Heart left ventricle (tissue), 13 donors: ENCODE measurements around the gene EXOSC5.

Experiments
- POLR2A ChIP-seq, 2 donors: fragments of 450-650 bp; IDR thresholded peaks; one replicate each; pipeline ENCODE4 v1.6.1; 2017; ENCODE audit warnings: antibody characterized with exemption in 2 of 2, mild to moderate bottlenecking in 2 of 2, moderate library complexity in 2 of 2
- TF ChIP-seq, protein P1 (sequence below), 12 donors: fragments of 200-600 bp; sonication (generic) in 4 of 12; IDR thresholded peaks; one replicate each; pipeline versions ENCODE4 v1.5.0 to v1.8.0; 2018 to 2022; ENCODE audit warnings: antibody characterized with exemption in 12 of 12, mild to moderate bottlenecking in 5 of 12
- donor health status: ischemic (EF 13 %, LVEDD 7.1; RV severe dilation, severe dysfunction).
- donor health status: DM: no; HTN: yes; CAD: no.
- donor health status: DM: no; HTN: no; CAD: no.
- donor health status: ischemic (EF 25% LVEDD 6.9; RV normal size, moderate dysfunction).
- donor health status: ischemic (EF 25% LVEDD 5.7; RV mildly dilated, moderate dysfunction).
- donor health status: ischemic (EF 35%, LVEDD 5.7; RV mildly dilated, moderate dysfunction).
- donor health status: nonischemic (EF 11% LVEDD 7.7; RV severe dilation, severe dysfunction).
- donor health status: DM: yes; HTN: yes; CAD: no.
- donor health status: PGD.
- donor health status: ischemic (EF 29% LVEDD 5.4; RV normal size, mild dysfunction).
- donor health status: nonischemic (EF 23%, LVEDD 6.1; RV moderate dilation, normal function).

DNA sequence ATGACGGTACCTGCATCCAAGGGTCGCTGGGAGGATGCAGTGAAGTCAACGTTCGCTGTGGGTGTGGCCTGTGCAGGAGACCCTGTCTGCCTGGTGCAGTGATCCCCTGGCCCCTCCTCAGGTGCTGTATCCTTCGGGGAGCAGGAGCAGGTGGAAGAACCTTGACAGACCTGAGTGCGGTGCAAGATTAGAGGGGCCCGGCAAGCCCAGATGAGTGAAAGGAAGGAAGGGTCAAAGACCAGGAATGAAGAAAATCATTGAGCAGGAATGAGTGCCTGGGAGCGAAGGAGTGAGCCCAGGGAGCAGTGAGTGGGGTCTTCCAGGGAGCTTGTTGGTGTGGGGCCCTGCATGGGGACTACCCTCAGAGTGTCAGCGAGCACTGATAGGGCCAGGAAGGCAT, 17.3 kb upstream of the EXOSC5 start:
- TF ChIP-seq, protein P1, sequence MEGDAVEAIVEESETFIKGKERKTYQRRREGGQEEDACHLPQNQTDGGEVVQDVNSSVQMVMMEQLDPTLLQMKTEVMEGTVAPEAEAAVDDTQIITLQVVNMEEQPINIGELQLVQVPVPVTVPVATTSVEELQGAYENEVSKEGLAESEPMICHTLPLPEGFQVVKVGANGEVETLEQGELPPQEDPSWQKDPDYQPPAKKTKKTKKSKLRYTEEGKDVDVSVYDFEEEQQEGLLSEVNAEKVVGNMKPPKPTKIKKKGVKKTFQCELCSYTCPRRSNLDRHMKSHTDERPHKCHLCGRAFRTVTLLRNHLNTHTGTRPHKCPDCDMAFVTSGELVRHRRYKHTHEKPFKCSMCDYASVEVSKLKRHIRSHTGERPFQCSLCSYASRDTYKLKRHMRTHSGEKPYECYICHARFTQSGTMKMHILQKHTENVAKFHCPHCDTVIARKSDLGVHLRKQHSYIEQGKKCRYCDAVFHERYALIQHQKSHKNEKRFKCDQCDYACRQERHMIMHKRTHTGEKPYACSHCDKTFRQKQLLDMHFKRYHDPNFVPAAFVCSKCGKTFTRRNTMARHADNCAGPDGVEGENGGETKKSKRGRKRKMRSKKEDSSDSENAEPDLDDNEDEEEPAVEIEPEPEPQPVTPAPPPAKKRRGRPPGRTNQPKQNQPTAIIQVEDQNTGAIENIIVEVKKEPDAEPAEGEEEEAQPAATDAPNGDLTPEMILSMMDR (IDR thresholded peaks at IDR 0.05): no peak
- no peak for TF ChIP-seq POLR2A (IDR thresholded peaks at IDR 0.05)
